Germinal center (tissue), 1 donor: Measurements from ENCODE around the gene BGLAP.
"Not testable (repeated sequence)": the region's sequence is repeated elsewhere in the genome, so short reads cannot be mapped to it uniquely, and the experiment has no call there.

Source experiments
- DNase-seq: peaks from one replicate; pipeline ENCODE4 v3.0.0; 2012; ENCODE audit warnings: mixed read lengths, low spot score

The BGLAP gene

GRCh38 chr1:156241926-156242325 is at the start of gene BGLAP:
TSS of gene BGLAP (plus strand) at chr1:156242184. CDS start at chr1:156242232, 48 bp downstream.
- no peak for DNase-seq

GRCh38 chr1:156193208-156193487 is 48.8 kb upstream of the BGLAP start:
- DNase-seq, result no peak

- DNase-seq, result peak; percentile 96
Measured at GRCh38 chr1:156193488-156194299, 48.3 kb upstream of the BGLAP start, which contains the start of gene SLC25A44. TSS of gene SLC25A44 (plus strand) at chr1:156194104. CDS start at chr1:156199848, 5,744 bp downstream.

GRCh38 chr1:156194300-156194652 is 47.7 kb upstream of the BGLAP start:
- DNase-seq, result no peak

GRCh38 chr1:156195853-156196252 is 46.1 kb upstream of the BGLAP start:
- no peak for DNase-seq

GRCh38 chr1:156196445-156196844 is 45.5 kb upstream of the BGLAP start:
- no peak for DNase-seq

GRCh38 chr1:156198831-156199349 is 43.1 kb upstream of the BGLAP start:
- no peak for DNase-seq

- DNase-seq, result no peak
Measured at GRCh38 chr1:156200044-156200443, 41.9 kb upstream of the BGLAP start.

- DNase-seq, result no peak
Measured at GRCh38 chr1:156203331-156203730, 38.7 kb upstream of the BGLAP start.

- no peak for DNase-seq
Measured at GRCh38 chr1:156204686-156205085, 37.3 kb upstream of the BGLAP start.

- no peak for DNase-seq
Measured at GRCh38 chr1:156211243-156211642, 30.7 kb upstream of the BGLAP start.

GRCh38 chr1:156212130-156212529 is 29.9 kb upstream of the BGLAP start:
- DNase-seq, result no peak

GRCh38 chr1:156212833-156213643 is 28.9 kb upstream of the BGLAP start, which contains the start of gene PMF1:
TSS of gene PMF1 (plus strand) at chr1:156213007. CDS start at chr1:156213016, 9 bp downstream.
- DNase-seq, result peak; percentile 100

GRCh38 chr1:156213644-156213966 is 28.4 kb upstream of the BGLAP start:
- no peak for DNase-seq

GRCh38 chr1:156214024-156214748 is 27.8 kb upstream of the BGLAP start:
- no peak for DNase-seq

GRCh38 chr1:156216361-156217086 is 25.5 kb upstream of the BGLAP start:
- DNase-seq, result not testable (repeated sequence)

GRCh38 chr1:156217871-156218270 is 24.1 kb upstream of the BGLAP start:
- DNase-seq, result no peak

GRCh38 chr1:156220226-156220625 is 21.8 kb upstream of the BGLAP start:
- DNase-seq, result no peak

- no peak for DNase-seq
Measured at GRCh38 chr1:156221986-156222692, 19.8 kb upstream of the BGLAP start.

GRCh38 chr1:156225677-156226014 is 16.3 kb upstream of the BGLAP start:
- no peak for DNase-seq

GRCh38 chr1:156226116-156226538 is 15.9 kb upstream of the BGLAP start:
- DNase-seq, result no peak
